HepG2 (cell line): ENCODE data around the gene ARHGEF10L. TPM values are rescaled to one million over a fixed set of nuclear protein-coding genes. Genes with fewer than 3 reads are reported as not detected.

Experiments used
- ATAC-seq: fragments of 200-7000 bp; cut with Tn5 transposase; 3 replicates; pipeline ENCODE4 v1.9.1; 2020; ENCODE audit warnings: mild to moderate bottlenecking, moderate library complexity
- BruUV-seq: library from RNA; stranded (reverse); fragments of 400-500 nt; replicated peaks from 2 replicates; lab custom pipeline; 2021; lab: Mats Ljungman, UMichigan
- CTCF ChIA-PET: fragments of 300-600 bp; formaldehyde crosslinking; extraction: SDS; loops from one replicate; lab custom pipeline; 2021; ENCODE audit warnings: low total read pairs, inconsistent platforms, low intra/inter-chr PET ratio; lab: Yijun Ruan, JAX
- POLR2A ChIA-PET: fragments of 350-600 bp; sonication (Branson Sonifier 250); formaldehyde crosslinking; loops from one replicate; lab custom pipeline; 2020; ENCODE audit warnings: antibody characterized with exemption, inconsistent platforms; lab: Yijun Ruan, JAX
- DNase-seq: peaks from one replicate; pipeline ENCODE4 v3.0.0-alpha.2; 2015; ENCODE audit warnings: low spot score
- FAIRE-seq: peaks from 3 replicates; lab custom pipeline; 2011; peaks lifted over from hg19 to GRCh38; lab: Jason Lieb, UNC
- H2AFZ ChIP-seq: one replicate; pipeline ENCODE4 v1.6.1; 2011; ENCODE audit warnings: low read length, inconsistent platforms
- H3K27ac ChIP-seq: fragments of 300-600 bp; 3 replicates; pipeline ENCODE4 v1.8.0; 2011; ENCODE audit warnings: mixed run types, mild to moderate bottlenecking, mixed read lengths, low read length, inconsistent platforms; ENCODE audit not compliant: insufficient read depth; ENCODE audit errors: extremely low read length
- H3K27me3 ChIP-seq, 2 experiments: fragments of 200-600 bp in 1 of 2; 2 replicates in 1 of 2; 3 replicates in 1 of 2; pipeline versions ENCODE4 v1.6.0 to v1.8.0; 2011; ENCODE audit warnings: low read length in 2 of 2, mild to moderate bottlenecking in 2 of 2, moderate library complexity in 2 of 2, inconsistent platforms in 1 of 2; ENCODE audit not compliant: insufficient read depth in 2 of 2, control insufficient read depth in 1 of 2
- H3K36me3 ChIP-seq, 2 experiments: fragments of 200-600 bp in 1 of 2; replicated peaks in 1 of 2; 2 replicates in 1 of 2; 3 replicates in 1 of 2; pipeline versions ENCODE4 v1.5.1 to v1.8.0; 2011; ENCODE audit warnings: low read length in 2 of 2, inconsistent platforms in 1 of 2; ENCODE audit not compliant: insufficient read depth in 2 of 2, control insufficient read depth in 1 of 2
- H3K4me1 ChIP-seq: 2 replicates; pipeline ENCODE4 v1.5.1; 2012; ENCODE audit warnings: low read length, inconsistent platforms; ENCODE audit not compliant: insufficient read depth
- H3K4me2 ChIP-seq: 2 replicates; pipeline ENCODE4 v1.6.0; 2011; ENCODE audit warnings: low read depth, low read length, inconsistent platforms
- H3K4me3 ChIP-seq, 3 experiments: fragments of 200-600 bp in 1 of 3; sonication (generic), shearing (Covaris generic) in 1 of 3; replicated peaks in 1 of 3; 2 replicates each; pipeline ENCODE4 v1.5.1; 2011 to 2016; ENCODE audit warnings: low read length in 3 of 3, inconsistent platforms in 2 of 3, low read depth in 2 of 3, mild to moderate bottlenecking in 2 of 3, control low read depth in 1 of 3, mixed read lengths in 1 of 3; ENCODE audit not compliant: insufficient read depth in 1 of 3
- H3K79me2 ChIP-seq: one replicate; pipeline ENCODE4 v1.6.1; 2011; ENCODE audit warnings: low read length, inconsistent platforms; ENCODE audit not compliant: insufficient read depth
- H3K9ac ChIP-seq: 2 replicates; pipeline ENCODE4 v1.6.0; 2011; ENCODE audit warnings: mild to moderate bottlenecking, low read depth, low read length, inconsistent platforms; ENCODE audit not compliant: insufficient read depth
- H3K9me3 ChIP-seq: 2 replicates; pipeline ENCODE4 v1.5.1; 2012; ENCODE audit warnings: mild to moderate bottlenecking, low read length
- H4K20me1 ChIP-seq: 2 replicates; pipeline ENCODE4 v1.6.0; 2011; ENCODE audit warnings: inconsistent platforms, mild to moderate bottlenecking, low read length, moderate library complexity; ENCODE audit not compliant: insufficient read depth
- EHMT2 ChIP-seq: fragments of 200-600 bp; sonication (generic); IDR thresholded peaks from 2 replicates; pipeline ENCODE4 v1.7.0; 2017; ENCODE audit warnings: antibody characterized with exemption, low read depth, low read length, borderline replicate concordance
- FLYWCH1 ChIP-seq: sonication (generic); formaldehyde crosslinking; IDR thresholded peaks from 2 replicates; pipeline ENCODE4 v1.8.1; 2023; ENCODE audit warnings: mild to moderate bottlenecking, missing genetic modification reagents
- KLF9 ChIP-seq: IDR thresholded peaks from 2 replicates; pipeline ENCODE4 v1.6.1; 2016; ENCODE audit warnings: low read depth
- NCOA2 ChIP-seq: sonication (generic); formaldehyde crosslinking; IDR thresholded peaks from 2 replicates; pipeline ENCODE4 v1.8.0; 2022; ENCODE audit warnings: inconsistent platforms
- POLR2AphosphoS5 ChIP-seq: IDR thresholded peaks from 2 replicates; pipeline ENCODE4 v1.6.1; 2012; ENCODE audit warnings: low read depth, low read length
- SALL2 ChIP-seq: sonication (generic); formaldehyde crosslinking; IDR thresholded peaks from 2 replicates; pipeline ENCODE4 v1.8.1; 2023; ENCODE audit warnings: mild to moderate bottlenecking, missing genetic modification reagents, inconsistent platforms
- SATB2 ChIP-seq: sonication (generic); formaldehyde crosslinking; IDR thresholded peaks from 2 replicates; pipeline ENCODE4 v1.5.0; 2020; ENCODE audit warnings: missing genetic modification reagents
- STAT6 ChIP-seq: sonication (generic); formaldehyde crosslinking; IDR thresholded peaks from 2 replicates; pipeline ENCODE4 v1.4.0; 2020; ENCODE audit warnings: missing genetic modification reagents, mild to moderate bottlenecking, borderline replicate concordance
- ZBTB46 ChIP-seq: sonication (generic); formaldehyde crosslinking; IDR thresholded peaks from 2 replicates; pipeline ENCODE4 v1.4.0; 2020; ENCODE audit warnings: mild to moderate bottlenecking, missing genetic modification reagents, borderline replicate concordance
- ZNF530 ChIP-seq: sonication (generic); formaldehyde crosslinking; IDR thresholded peaks from 2 replicates; pipeline ENCODE4 v1.5.0; 2020; ENCODE audit warnings: low read depth, mild to moderate bottlenecking, missing genetic modification reagents
- ZNF556 ChIP-seq: sonication (generic); formaldehyde crosslinking; IDR thresholded peaks from 2 replicates; pipeline ENCODE4 v1.4.0; 2020; ENCODE audit warnings: mild to moderate bottlenecking, missing genetic modification reagents, borderline replicate concordance
- ZNF619 ChIP-seq: sonication (generic); formaldehyde crosslinking; IDR thresholded peaks from 2 replicates; pipeline ENCODE4 v1.4.0; 2020; ENCODE audit warnings: mild to moderate bottlenecking, missing genetic modification reagents
- WGBS: methylation state at CpG from one replicate; pipeline ENCODE4 v1.1.6; 2017; ENCODE audit warnings: low lambda C conversion rate; 5-methylcytosine and 5-hydroxymethylcytosine counted together
- in situ Hi-C: cut with HindIII; loops from 2 replicates; pipeline ENCODE4 v1.10.0; 2017; ENCODE audit warnings: low pct_unique_long_range_greater_than_20kb; ENCODE audit not compliant: extremely low pct_ligation_motif_present
- intact Hi-C: fragments of 100-400 bp; cut with micrococcal nuclease; formaldehyde crosslinking; loops from one replicate; pipeline ENCODE4 v1.10.0; 2022; ENCODE audit not compliant: unreplicated experiment
- polyA plus RNA-seq, 8 experiments: library from polyadenylated mRNA; depleted of rRNA in 3 of 8; stranded (reverse) in 7 of 8; unstranded in 1 of 8; fragments of >200 nt; fragmentation: Illumina TruSeq in 4 of 8; extraction: Trizol in 4 of 8; gene quantifications; 2 replicates each; pipeline versions ENCODE4 v1.2.1 to v1.2.3, GENCODE V29; 2011 to 2016; ENCODE audit warnings: low read depth in 4 of 8, missing spikeins in 1 of 8, mixed read lengths in 1 of 8; ENCODE audit not compliant: insufficient read depth in 1 of 8
- total RNA-seq, 5 experiments: library from RNA; depleted of rRNA; stranded (reverse); fragments of >200 nt; fragmentation: Illumina TruSeq; extraction: Trizol; gene quantifications; 2 replicates each; pipeline ENCODE4 v1.2.3, GENCODE V29; 2016; ENCODE audit warnings: low read depth in 1 of 5
- TF ChIP-seq, protein P1 (sequence below): sonication (generic); formaldehyde crosslinking; conservative IDR thresholded peaks from 2 replicates; pipeline ENCODE4 v1.4.0; 2020; ENCODE audit warnings: missing genetic modification reagents
- TF ChIP-seq, protein P2 (sequence below): sonication (generic); formaldehyde crosslinking; IDR thresholded peaks from 2 replicates; pipeline ENCODE4 v1.4.0; 2020; ENCODE audit warnings: missing genetic modification reagents

ARHGEF10L gene
- total and polyA plus RNA-seq, 2 of the 13 experiments (the other 11 are each of a cell fraction or from before 2014, with no cell fraction given) = 46.5 to 78.3 TPM

DNA sequence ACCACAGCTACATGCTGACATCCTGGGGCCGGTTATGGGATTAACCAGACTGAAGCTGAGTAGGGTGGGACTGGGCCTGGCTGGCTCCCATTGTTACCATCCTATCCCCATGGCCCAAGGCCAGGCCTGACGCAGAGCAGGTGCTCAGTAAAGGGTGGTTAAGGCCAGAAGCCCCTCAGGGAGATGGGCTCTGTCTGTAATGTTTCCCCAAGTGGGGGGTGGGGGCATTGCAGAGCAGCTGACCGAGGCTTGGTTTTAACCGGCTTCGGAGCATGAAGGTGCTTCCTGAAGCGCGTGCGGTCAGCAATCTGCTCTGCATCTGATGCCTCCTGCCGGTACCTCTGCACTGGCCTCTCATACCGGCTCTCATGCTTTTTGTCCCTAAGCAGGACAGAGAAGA is 132.2 kb downstream of the ARHGEF10L start:
- ChIA-PET POLR2A (no interaction called here), CTCF (no interaction called here)
- DNase-seq (no peak), ATAC-seq (no peak), FAIRE-seq (no peak)
- no peaks in the 10 kb centered on the region for H3K9me3 ChIP-seq
- BruUV-seq = no TSS peak
- intact Hi-C loops (no loop called here), in situ Hi-C loops (no loop called here)
- H3K9ac ChIP-seq = no peak overlapping the region
- H2AFZ ChIP-seq = no peak overlapping the region
- no peak overlapping the region for H3K4me3 ChIP-seq
- peaks cover 46 to 84% of the 10 kb centered on the region in 2 experiments for H3K36me3 ChIP-seq
- H3K4me1 ChIP-seq = no peaks in the 10 kb centered on the region
- peaks cover 69% of the 10 kb centered on the region for H4K20me1 ChIP-seq
- no peak overlapping the region for H3K4me2 ChIP-seq
- H3K27me3 ChIP-seq = no peaks in the 10 kb centered on the region; a peak in 1 of 5 replicates
- WGBS = 82% methylated on average over 2 of the region's 10 CpGs
- no peaks in the 10 kb centered on the region for H3K79me2 ChIP-seq
- no peak overlapping the region for H3K27ac ChIP-seq
- TF ChIP-seq KLF9 (no peak), NCOA2 (CRISPR knock-in tag) (no peak), ZNF556 (CRISPR knock-in tag) (no peak), ZBTB46 (CRISPR knock-in tag) (no peak), POLR2AphosphoS5 (no peak), SALL2 (no peak), ZNF619 (no peak), FLYWCH1 (no peak), EHMT2 (no peak), SATB2 (CRISPR knock-in tag) (no peak), STAT6 (CRISPR knock-in tag) (no peak), ZNF530 (CRISPR knock-in tag) (no peak)
- TF ChIP-seq, protein P1, sequence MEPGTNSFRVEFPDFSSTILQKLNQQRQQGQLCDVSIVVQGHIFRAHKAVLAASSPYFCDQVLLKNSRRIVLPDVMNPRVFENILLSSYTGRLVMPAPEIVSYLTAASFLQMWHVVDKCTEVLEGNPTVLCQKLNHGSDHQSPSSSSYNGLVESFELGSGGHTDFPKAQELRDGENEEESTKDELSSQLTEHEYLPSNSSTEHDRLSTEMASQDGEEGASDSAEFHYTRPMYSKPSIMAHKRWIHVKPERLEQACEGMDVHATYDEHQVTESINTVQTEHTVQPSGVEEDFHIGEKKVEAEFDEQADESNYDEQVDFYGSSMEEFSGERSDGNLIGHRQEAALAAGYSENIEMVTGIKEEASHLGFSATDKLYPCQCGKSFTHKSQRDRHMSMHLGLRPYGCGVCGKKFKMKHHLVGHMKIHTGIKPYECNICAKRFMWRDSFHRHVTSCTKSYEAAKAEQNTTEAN = no peak
- TF ChIP-seq, protein P2, sequence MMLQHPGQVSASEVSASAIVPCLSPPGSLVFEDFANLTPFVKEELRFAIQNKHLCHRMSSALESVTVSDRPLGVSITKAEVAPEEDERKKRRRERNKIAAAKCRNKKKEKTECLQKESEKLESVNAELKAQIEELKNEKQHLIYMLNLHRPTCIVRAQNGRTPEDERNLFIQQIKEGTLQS (CRISPR knock-in tag) = no peak
- TF ChIP-seq, all 625 proteins: peak for 0
